WTC11 (cell line): ENCODE data around the gene PLD1. TPM values are rescaled to one million over a fixed set of nuclear protein-coding genes. Genes with fewer than 3 reads are reported as not detected.

Experiments used
- ATAC-seq: fragments of 200-7000 bp; cut with Tn5 transposase; 2 replicates; pipeline ENCODE4 v1.10.0; 2021; ENCODE audit warnings: mild to moderate bottlenecking, moderate library complexity
- CTCF ChIA-PET: fragments of 300-600 bp; sonication (Branson Sonifier 250); formaldehyde crosslinking; loops from one replicate; lab custom pipeline; 2021; ENCODE audit warnings: antibody characterized with exemption; lab: Charles Lee
- POLR2A ChIA-PET: fragments of 350-600 bp; sonication (Branson Sonifier 250); formaldehyde crosslinking; loops from one replicate; lab custom pipeline; 2021; ENCODE audit warnings: antibody characterized with exemption; lab: Charles Lee
- DNase-seq: peaks from one replicate; pipeline ENCODE4 v3.0.0; 2021; ENCODE audit warnings: low spot score
- H3K27ac Mint-ChIP-seq: 2 replicates; pipeline ENCODE4 v1.8.0; 2021; ENCODE audit warnings: mixed read lengths
- H3K27me3 Mint-ChIP-seq: 2 replicates; pipeline ENCODE4 v1.8.0; 2021; ENCODE audit warnings: low read depth, mild to moderate bottlenecking, moderate library complexity, mixed read lengths
- H3K36me3 Mint-ChIP-seq: 2 replicates; pipeline ENCODE4 v1.8.0; 2021; ENCODE audit warnings: mixed read lengths
- H3K4me1 Mint-ChIP-seq: 2 replicates; pipeline ENCODE4 v1.8.0; 2022; ENCODE audit warnings: mixed read lengths
- H3K4me3 Mint-ChIP-seq: 2 replicates; pipeline ENCODE4 v1.8.0; 2021; ENCODE audit warnings: mild to moderate bottlenecking, moderate library complexity, mixed read lengths
- H3K9me3 Mint-ChIP-seq: 2 replicates; pipeline ENCODE4 v1.8.0; 2021; ENCODE audit warnings: mixed read lengths
- HMGA2 ChIP-seq: fragments of 250-450 bp; sonication (Bioruptor Pico); IDR thresholded peaks from 2 replicates; pipeline ENCODE4 v1.4.0; 2021; ENCODE audit warnings: mild to moderate bottlenecking, moderate library complexity
- NFYB ChIP-seq: sonication (generic); formaldehyde crosslinking; conservative IDR thresholded peaks from 2 replicates; pipeline ENCODE4 v1.8.0; 2022; ENCODE audit warnings: low read depth, missing genetic modification reagents
- NR2C2 ChIP-seq: sonication (generic); formaldehyde crosslinking; IDR thresholded peaks from 2 replicates; pipeline ENCODE4 v1.8.0; 2022; ENCODE audit warnings: mild to moderate bottlenecking, missing genetic modification reagents
- PRRX2 ChIP-seq: fragments of 250-450 bp; sonication (Bioruptor Pico); IDR thresholded peaks from 2 replicates; pipeline ENCODE4 v1.8.0; 2021; ENCODE audit warnings: mild to moderate bottlenecking
- RORB ChIP-seq: fragments of 250-450 bp; sonication (Bioruptor Pico); IDR thresholded peaks from 2 replicates; pipeline ENCODE4 v1.9.0; 2021; ENCODE audit warnings: mild to moderate bottlenecking
- SMAD3 ChIP-seq: sonication (generic); formaldehyde crosslinking; IDR thresholded peaks from 2 replicates; pipeline ENCODE4 v1.8.0; 2022; ENCODE audit warnings: missing genetic modification reagents, mild to moderate bottlenecking, borderline replicate concordance
- TEAD1 ChIP-seq: sonication (generic); formaldehyde crosslinking; IDR thresholded peaks from 2 replicates; pipeline ENCODE4 v1.8.0; 2022; ENCODE audit warnings: mild to moderate bottlenecking, missing genetic modification reagents
- ZNF263 ChIP-seq: sonication (generic); formaldehyde crosslinking; IDR thresholded peaks from 2 replicates; pipeline ENCODE4 v1.8.1; 2022; ENCODE audit warnings: low read depth, mild to moderate bottlenecking, moderate library complexity, missing genetic modification reagents
- total RNA-seq: library from RNA; stranded (reverse); gene quantifications from 3 replicates; pipeline ENCODE4 v1.2.3, GENCODE V29; 2021
- TF ChIP-seq, protein P1 (sequence below): fragments of 250-450 bp; sonication (Bioruptor Pico); conservative IDR thresholded peaks from 2 replicates; pipeline ENCODE4 v1.9.0; 2021; ENCODE audit warnings: mild to moderate bottlenecking
- TF ChIP-seq, protein P2 (sequence below): sonication (generic); formaldehyde crosslinking; conservative IDR thresholded peaks from 2 replicates; pipeline ENCODE4 v1.8.1; 2023; ENCODE audit warnings: mild to moderate bottlenecking, low read depth, missing genetic modification reagents, moderate library complexity
- TF ChIP-seq, protein P3 (sequence below): sonication (generic); formaldehyde crosslinking; IDR thresholded peaks from 2 replicates; pipeline ENCODE4 v1.8.1; 2022; ENCODE audit warnings: low read depth, mild to moderate bottlenecking, moderate library complexity, missing genetic modification reagents, borderline replicate concordance
- TF ChIP-seq, protein P4 (sequence below): sonication (generic); formaldehyde crosslinking; IDR thresholded peaks from 2 replicates; pipeline ENCODE4 v1.8.1; 2023; ENCODE audit warnings: mild to moderate bottlenecking, missing genetic modification reagents
- TF ChIP-seq, protein P5 (sequence below): fragments of 250-450 bp; sonication (Bioruptor Pico); IDR thresholded peaks from 2 replicates; pipeline ENCODE4 v1.9.0; 2021; ENCODE audit warnings: mild to moderate bottlenecking
- TF ChIP-seq, protein P6 (sequence below): sonication (generic); formaldehyde crosslinking; IDR thresholded peaks from 2 replicates; pipeline ENCODE4 v1.8.0; 2023; ENCODE audit warnings: missing genetic modification reagents

Gene PLD1
- total RNA-seq, 1 experiment from 2014 or later: 4.0 TPM

DNA sequence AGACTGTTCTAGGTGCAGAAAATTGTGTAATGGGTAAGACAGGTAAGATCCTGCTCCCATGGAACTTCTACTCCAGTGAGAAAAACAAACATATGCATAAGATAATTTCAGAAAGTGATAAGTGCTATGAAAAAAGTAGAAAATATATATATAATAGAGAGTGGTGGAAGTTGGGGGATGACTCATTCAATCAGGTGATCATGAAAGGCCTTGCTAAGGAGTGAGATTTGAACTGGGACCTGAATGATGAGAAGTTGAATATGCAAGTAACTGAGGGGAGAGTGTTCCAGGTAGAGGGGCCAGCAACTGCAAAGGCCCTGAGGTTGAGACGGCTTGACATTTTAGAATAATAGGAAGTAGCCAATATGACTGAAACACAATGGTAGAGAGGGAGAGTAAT lies 257.8 kb downstream of the PLD1 start:
- CTCF ChIA-PET: interaction anchor here (1.2 kb wide), 1 partner anchor 14 kb away, joined by 3 read pairs; no protein-coding TSS in a partner anchor
- Mint-ChIP-seq H3K9me3 (no peaks in the 10 kb centered on the region), H3K36me3 (no peaks in the 10 kb centered on the region), H3K4me1 (peaks cover 3% of the 10 kb centered on the region), H3K4me3 (no peak overlapping the region), H3K27me3 (no peaks in the 10 kb centered on the region), H3K27ac (no peak overlapping the region)
- no peak for DNase-seq
- POLR2A ChIA-PET: no interaction called here
- no peak for ATAC-seq
- TF ChIP-seq RORB (CRISPR knock-in tag) (no peak), NR2C2 (CRISPR knock-in tag) (no peak), TEAD1 (CRISPR knock-in tag) (no peak), SMAD3 (CRISPR knock-in tag) (no peak), HMGA2 (CRISPR knock-in tag) (no peak)
- TF ChIP-seq, protein P1, sequence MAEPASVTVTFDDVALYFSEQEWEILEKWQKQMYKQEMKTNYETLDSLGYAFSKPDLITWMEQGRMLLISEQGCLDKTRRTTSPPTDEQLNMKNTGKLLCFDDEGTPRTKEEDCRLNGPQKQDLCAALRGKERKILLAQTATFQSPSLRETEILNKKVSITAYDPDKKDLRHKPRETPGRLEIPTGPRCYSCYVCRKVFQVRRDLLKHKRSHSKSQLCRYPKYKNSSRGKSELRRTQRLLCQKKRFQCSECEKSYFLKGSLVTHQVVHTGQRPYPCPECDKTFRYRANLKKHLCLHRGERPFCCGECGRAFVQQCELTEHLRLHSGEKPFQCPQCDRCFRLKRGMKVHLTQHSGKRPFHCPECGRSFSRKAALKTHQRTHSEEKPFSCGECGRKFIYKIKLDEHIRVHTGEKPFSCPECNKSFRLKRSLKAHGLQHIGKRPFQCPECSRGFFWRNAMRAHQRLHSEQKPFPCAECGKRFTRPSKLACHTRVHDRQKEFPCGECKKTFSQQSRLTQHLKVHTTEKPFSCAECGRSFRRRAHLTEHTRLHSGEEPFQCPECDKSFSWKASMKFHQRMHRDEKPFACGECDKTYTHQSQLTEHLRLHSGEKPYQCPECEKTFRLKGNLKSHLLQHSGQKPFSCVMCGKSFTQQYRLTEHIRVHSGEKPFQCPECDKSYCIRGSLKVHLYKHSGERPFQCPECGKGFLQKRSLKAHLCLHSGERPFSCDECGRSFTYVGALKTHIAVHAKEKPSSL (CRISPR knock-in tag): no peak

DNA sequence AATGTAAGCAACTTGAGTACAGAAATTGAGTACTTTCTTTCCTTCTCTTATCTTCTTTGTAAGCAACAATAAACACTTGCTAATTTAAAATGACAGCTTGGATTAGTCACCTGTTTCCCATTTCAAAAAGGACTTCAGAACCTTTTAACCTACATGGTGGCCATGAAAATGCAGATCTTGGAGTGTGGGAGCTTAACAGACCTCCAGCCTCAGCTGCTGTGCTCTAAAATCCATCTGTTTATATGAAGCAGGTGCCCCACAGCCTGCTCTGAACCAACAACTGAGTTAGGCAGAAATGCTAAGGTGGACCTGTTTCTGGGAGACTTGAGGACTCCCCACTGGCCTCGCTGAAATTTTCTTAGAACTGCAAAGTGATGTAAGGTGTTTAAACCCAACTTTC lies 259.0 kb downstream of the PLD1 start:
- Mint-ChIP-seq H3K36me3 (no peaks in the 10 kb centered on the region), H3K9me3 (no peaks in the 10 kb centered on the region), H3K27me3 (no peaks in the 10 kb centered on the region), H3K4me3 (no peak overlapping the region), H3K27ac (no peak overlapping the region), H3K4me1 (no peaks in the 10 kb centered on the region; the same call in 1 of the 2 replicates)
- POLR2A ChIA-PET: no interaction called here
- ATAC-seq (no peak), DNase-seq (no peak)
- CTCF ChIA-PET: no interaction called here
- TF ChIP-seq, protein P2, sequence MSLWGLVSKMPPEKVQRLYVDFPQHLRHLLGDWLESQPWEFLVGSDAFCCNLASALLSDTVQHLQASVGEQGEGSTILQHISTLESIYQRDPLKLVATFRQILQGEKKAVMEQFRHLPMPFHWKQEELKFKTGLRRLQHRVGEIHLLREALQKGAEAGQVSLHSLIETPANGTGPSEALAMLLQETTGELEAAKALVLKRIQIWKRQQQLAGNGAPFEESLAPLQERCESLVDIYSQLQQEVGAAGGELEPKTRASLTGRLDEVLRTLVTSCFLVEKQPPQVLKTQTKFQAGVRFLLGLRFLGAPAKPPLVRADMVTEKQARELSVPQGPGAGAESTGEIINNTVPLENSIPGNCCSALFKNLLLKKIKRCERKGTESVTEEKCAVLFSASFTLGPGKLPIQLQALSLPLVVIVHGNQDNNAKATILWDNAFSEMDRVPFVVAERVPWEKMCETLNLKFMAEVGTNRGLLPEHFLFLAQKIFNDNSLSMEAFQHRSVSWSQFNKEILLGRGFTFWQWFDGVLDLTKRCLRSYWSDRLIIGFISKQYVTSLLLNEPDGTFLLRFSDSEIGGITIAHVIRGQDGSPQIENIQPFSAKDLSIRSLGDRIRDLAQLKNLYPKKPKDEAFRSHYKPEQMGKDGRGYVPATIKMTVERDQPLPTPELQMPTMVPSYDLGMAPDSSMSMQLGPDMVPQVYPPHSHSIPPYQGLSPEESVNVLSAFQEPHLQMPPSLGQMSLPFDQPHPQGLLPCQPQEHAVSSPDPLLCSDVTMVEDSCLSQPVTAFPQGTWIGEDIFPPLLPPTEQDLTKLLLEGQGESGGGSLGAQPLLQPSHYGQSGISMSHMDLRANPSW (CRISPR knock-in tag): no peak
- no peak for TF ChIP-seq TEAD1 (CRISPR knock-in tag)
- TF ChIP-seq, protein P3, sequence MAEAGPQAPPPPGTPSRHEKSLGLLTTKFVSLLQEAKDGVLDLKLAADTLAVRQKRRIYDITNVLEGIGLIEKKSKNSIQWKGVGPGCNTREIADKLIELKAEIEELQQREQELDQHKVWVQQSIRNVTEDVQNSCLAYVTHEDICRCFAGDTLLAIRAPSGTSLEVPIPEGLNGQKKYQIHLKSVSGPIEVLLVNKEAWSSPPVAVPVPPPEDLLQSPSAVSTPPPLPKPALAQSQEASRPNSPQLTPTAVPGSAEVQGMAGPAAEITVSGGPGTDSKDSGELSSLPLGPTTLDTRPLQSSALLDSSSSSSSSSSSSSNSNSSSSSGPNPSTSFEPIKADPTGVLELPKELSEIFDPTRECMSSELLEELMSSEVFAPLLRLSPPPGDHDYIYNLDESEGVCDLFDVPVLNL (CRISPR knock-in tag): no peak
- no peak for TF ChIP-seq ZNF263 (CRISPR knock-in tag)
- TF ChIP-seq NFYB: no peak
- no peak for TF ChIP-seq PRRX2 (CRISPR knock-in tag)
- TF ChIP-seq, protein P4, sequence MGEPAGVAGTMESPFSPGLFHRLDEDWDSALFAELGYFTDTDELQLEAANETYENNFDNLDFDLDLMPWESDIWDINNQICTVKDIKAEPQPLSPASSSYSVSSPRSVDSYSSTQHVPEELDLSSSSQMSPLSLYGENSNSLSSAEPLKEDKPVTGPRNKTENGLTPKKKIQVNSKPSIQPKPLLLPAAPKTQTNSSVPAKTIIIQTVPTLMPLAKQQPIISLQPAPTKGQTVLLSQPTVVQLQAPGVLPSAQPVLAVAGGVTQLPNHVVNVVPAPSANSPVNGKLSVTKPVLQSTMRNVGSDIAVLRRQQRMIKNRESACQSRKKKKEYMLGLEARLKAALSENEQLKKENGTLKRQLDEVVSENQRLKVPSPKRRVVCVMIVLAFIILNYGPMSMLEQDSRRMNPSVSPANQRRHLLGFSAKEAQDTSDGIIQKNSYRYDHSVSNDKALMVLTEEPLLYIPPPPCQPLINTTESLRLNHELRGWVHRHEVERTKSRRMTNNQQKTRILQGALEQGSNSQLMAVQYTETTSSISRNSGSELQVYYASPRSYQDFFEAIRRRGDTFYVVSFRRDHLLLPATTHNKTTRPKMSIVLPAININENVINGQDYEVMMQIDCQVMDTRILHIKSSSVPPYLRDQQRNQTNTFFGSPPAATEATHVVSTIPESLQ: no peak
- TF ChIP-seq, protein P5, sequence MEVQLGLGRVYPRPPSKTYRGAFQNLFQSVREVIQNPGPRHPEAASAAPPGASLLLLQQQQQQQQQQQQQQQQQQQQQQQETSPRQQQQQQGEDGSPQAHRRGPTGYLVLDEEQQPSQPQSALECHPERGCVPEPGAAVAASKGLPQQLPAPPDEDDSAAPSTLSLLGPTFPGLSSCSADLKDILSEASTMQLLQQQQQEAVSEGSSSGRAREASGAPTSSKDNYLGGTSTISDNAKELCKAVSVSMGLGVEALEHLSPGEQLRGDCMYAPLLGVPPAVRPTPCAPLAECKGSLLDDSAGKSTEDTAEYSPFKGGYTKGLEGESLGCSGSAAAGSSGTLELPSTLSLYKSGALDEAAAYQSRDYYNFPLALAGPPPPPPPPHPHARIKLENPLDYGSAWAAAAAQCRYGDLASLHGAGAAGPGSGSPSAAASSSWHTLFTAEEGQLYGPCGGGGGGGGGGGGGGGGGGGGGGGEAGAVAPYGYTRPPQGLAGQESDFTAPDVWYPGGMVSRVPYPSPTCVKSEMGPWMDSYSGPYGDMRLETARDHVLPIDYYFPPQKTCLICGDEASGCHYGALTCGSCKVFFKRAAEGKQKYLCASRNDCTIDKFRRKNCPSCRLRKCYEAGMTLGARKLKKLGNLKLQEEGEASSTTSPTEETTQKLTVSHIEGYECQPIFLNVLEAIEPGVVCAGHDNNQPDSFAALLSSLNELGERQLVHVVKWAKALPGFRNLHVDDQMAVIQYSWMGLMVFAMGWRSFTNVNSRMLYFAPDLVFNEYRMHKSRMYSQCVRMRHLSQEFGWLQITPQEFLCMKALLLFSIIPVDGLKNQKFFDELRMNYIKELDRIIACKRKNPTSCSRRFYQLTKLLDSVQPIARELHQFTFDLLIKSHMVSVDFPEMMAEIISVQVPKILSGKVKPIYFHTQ (CRISPR knock-in tag): no peak
- TF ChIP-seq, protein P6, sequence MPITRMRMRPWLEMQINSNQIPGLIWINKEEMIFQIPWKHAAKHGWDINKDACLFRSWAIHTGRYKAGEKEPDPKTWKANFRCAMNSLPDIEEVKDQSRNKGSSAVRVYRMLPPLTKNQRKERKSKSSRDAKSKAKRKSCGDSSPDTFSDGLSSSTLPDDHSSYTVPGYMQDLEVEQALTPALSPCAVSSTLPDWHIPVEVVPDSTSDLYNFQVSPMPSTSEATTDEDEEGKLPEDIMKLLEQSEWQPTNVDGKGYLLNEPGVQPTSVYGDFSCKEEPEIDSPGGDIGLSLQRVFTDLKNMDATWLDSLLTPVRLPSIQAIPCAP: no peak

Other genes starting within 250 kb of the PLD1 start
- gene TMEM212, start 32.9 kb upstream of the PLD1 start, total RNA-seq: not detected in 3 replicates
- gene FNDC3B, start 229.1 kb upstream of the PLD1 start, total RNA-seq: 40.7 to 44.5 TPM (median 42.8 TPM) in 3 replicates